ENCODE measurements around the gene CABP7.
A peak's percentile ranks its signal among the peaks of the same experiment; 100 is the strongest.

CABP7 gene

GRCh38 chr22:29732883-29733282 lies 13.1 kb downstream of the CABP7 start:
- no peak overlapping the region for H3K23ac ChIP-seq (ENCODE audit: low read length in 2 of 2)
- H3K9me3 ChIP-seq (ENCODE audit: control insufficient read depth, low read length) = no peaks in the 10 kb centered on the region
- no peak overlapping the region for H3K9ac ChIP-seq (ENCODE audit: low read length)
- H2BK5ac ChIP-seq (ENCODE audit: low read depth, low read length, poor library complexity, severe bottlenecking) = no peak overlapping the region
- H3K18ac ChIP-seq (ENCODE audit: low read depth in 1 of 2, low read length in 2 of 2) = no peak overlapping the region
- H3K4ac ChIP-seq (ENCODE audit: low read depth in 1 of 2, low read length in 2 of 2) = no peak overlapping the region
- H3K14ac ChIP-seq (ENCODE audit: low read length in 2 of 2) = no peak overlapping the region
- no peak overlapping the region for H2AFZ ChIP-seq (ENCODE audit: low read depth, low read length)
- no peak for DNase-seq
- no peaks in the 10 kb centered on the region for H3K27me3 ChIP-seq (ENCODE audit: control insufficient read depth in 1 of 2, insufficient read depth in 1 of 2, low read length in 2 of 2)
- 88% methylated on average over 5 of the region's 6 CpGs for WGBS
- no peak overlapping the region for H3K27ac ChIP-seq (ENCODE audit: low read length, poor library complexity, severe bottlenecking)
- no peak overlapping the region for H2BK120ac ChIP-seq (ENCODE audit: low read depth, low read length)
- peaks cover 11% of the 10 kb centered on the region for H3K4me1 ChIP-seq (ENCODE audit: control insufficient read depth, insufficient read depth, low read depth, low read length)
- H2AK5ac ChIP-seq (ENCODE audit: low read length, severe bottlenecking) = no peak overlapping the region
- no peak overlapping the region for H4K8ac ChIP-seq (ENCODE audit: low read length)
- H3K79me1 ChIP-seq (replicated peaks; ENCODE audit: low read length, poor library complexity, severe bottlenecking) = no peaks in the 10 kb centered on the region
- no peak overlapping the region for H3K4me3 ChIP-seq (ENCODE audit: insufficient read depth in 1 of 2, low read depth in 1 of 2, low read length in 2 of 2)
- H2BK15ac ChIP-seq (ENCODE audit: low read depth, poor library complexity, severe bottlenecking) = no peak overlapping the region
- H2BK12ac ChIP-seq (ENCODE audit: low read length in 2 of 2) = no peak overlapping the region
- H4K91ac ChIP-seq (ENCODE audit: low read length) = no peak overlapping the region
- no peak overlapping the region for H3K4me2 ChIP-seq (ENCODE audit: low read length, poor library complexity, severe bottlenecking)
- peaks cover 4 to 55% of the 10 kb centered on the region in 2 experiments for H3K36me3 ChIP-seq (ENCODE audit: control insufficient read depth in 1 of 2, insufficient read depth in 2 of 2, low read depth in 1 of 2, low read length in 2 of 2)

GRCh38 chr22:29733362-29734201 lies 13.8 kb downstream of the CABP7 start:
- Histone ChIP-seq H3K4ac (ENCODE audit: low read depth in 1 of 2, low read length in 2 of 2) (no peak overlapping the region), H2BK5ac (ENCODE audit: low read depth, low read length, poor library complexity, severe bottlenecking) (no peak overlapping the region), H3K23ac (ENCODE audit: low read length in 2 of 2) (no peak overlapping the region), H3K36me3 (ENCODE audit: control insufficient read depth in 1 of 2, insufficient read depth in 2 of 2, low read depth in 1 of 2, low read length in 2 of 2) (peaks cover 4 to 61% of the 10 kb centered on the region in 2 experiments), H3K18ac (ENCODE audit: low read depth in 1 of 2, low read length in 2 of 2) (no peak overlapping the region), H3K14ac (ENCODE audit: low read length in 2 of 2) (no peak overlapping the region), H4K8ac (ENCODE audit: low read length) (no peak overlapping the region), H3K27ac (ENCODE audit: low read length, poor library complexity, severe bottlenecking) (no peak overlapping the region), H3K4me2 (ENCODE audit: low read length, poor library complexity, severe bottlenecking) (no peak overlapping the region), H3K27me3 (ENCODE audit: control insufficient read depth in 1 of 2, insufficient read depth in 1 of 2, low read length in 2 of 2) (no peaks in the 10 kb centered on the region), H3K79me1 (replicated peaks; ENCODE audit: low read length, poor library complexity, severe bottlenecking) (no peaks in the 10 kb centered on the region), H3K9me3 (ENCODE audit: control insufficient read depth, low read length) (no peaks in the 10 kb centered on the region), H2BK120ac (ENCODE audit: low read depth, low read length) (no peak overlapping the region), H3K4me3 (ENCODE audit: insufficient read depth in 1 of 2, low read depth in 1 of 2, low read length in 2 of 2) (no peak overlapping the region), H4K91ac (ENCODE audit: low read length) (no peak overlapping the region), H2BK15ac (ENCODE audit: low read depth, poor library complexity, severe bottlenecking) (no peak overlapping the region), H3K9ac (ENCODE audit: low read length) (no peak overlapping the region), H2AFZ (ENCODE audit: low read depth, low read length) (no peak overlapping the region), H3K4me1 (ENCODE audit: control insufficient read depth, insufficient read depth, low read depth, low read length) (peaks cover 13% of the 10 kb centered on the region), H2BK12ac (ENCODE audit: low read length in 2 of 2) (no peak overlapping the region), H2AK5ac (ENCODE audit: low read length, severe bottlenecking) (no peak overlapping the region)
- DNase-seq = peak; percentile 42
- 73% methylated on average over 19 of the region's 19 CpGs for WGBS

DNA sequence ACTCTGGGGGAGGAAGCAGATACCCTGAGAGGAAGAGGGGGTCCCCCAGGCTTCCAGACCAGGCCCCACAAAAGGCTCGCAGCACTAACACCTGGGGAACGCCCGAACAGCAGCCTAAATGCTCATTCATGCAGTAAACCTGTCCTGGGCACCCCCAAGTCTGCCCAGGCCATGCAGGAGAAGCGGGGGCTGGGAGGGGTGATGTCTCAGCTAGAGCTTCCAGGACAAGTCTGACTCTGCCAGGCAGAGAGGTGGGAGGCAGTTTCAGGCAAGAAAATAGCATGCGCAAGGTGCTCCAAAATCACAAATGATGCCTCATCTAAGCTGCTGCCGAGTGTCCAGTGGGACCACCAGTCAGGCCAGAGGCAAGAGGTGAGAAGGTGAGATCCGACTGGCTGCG lies 14.6 kb downstream of the CABP7 start:
- DNase-seq = no peak
- H2BK5ac ChIP-seq (ENCODE audit: low read depth, low read length, poor library complexity, severe bottlenecking) = no peak overlapping the region
- no peak overlapping the region for H3K27ac ChIP-seq (ENCODE audit: low read length, poor library complexity, severe bottlenecking)
- H2BK12ac ChIP-seq (ENCODE audit: low read length in 2 of 2) = no peak overlapping the region
- H3K14ac ChIP-seq (ENCODE audit: low read length in 2 of 2) = no peak overlapping the region
- H2BK120ac ChIP-seq (ENCODE audit: low read depth, low read length) = no peak overlapping the region
- H3K27me3 ChIP-seq (ENCODE audit: control insufficient read depth in 1 of 2, insufficient read depth in 1 of 2, low read length in 2 of 2) = no peaks in the 10 kb centered on the region
- H3K18ac ChIP-seq (ENCODE audit: low read depth in 1 of 2, low read length in 2 of 2) = no peak overlapping the region
- H3K9ac ChIP-seq (ENCODE audit: low read length) = no peak overlapping the region
- no peak overlapping the region for H3K4ac ChIP-seq (ENCODE audit: low read depth in 1 of 2, low read length in 2 of 2)
- no peak overlapping the region for H3K23ac ChIP-seq (ENCODE audit: low read length in 2 of 2)
- H3K4me3 ChIP-seq (ENCODE audit: insufficient read depth in 1 of 2, low read depth in 1 of 2, low read length in 2 of 2) = no peak overlapping the region
- no peaks in the 10 kb centered on the region for H3K79me1 ChIP-seq (replicated peaks; ENCODE audit: low read length, poor library complexity, severe bottlenecking)
- no peak overlapping the region for H2AFZ ChIP-seq (ENCODE audit: low read depth, low read length)
- no peak overlapping the region for H4K91ac ChIP-seq (ENCODE audit: low read length)
- peaks cover 8 to 60% of the 10 kb centered on the region in 2 experiments for H3K36me3 ChIP-seq (ENCODE audit: control insufficient read depth in 1 of 2, insufficient read depth in 2 of 2, low read depth in 1 of 2, low read length in 2 of 2)
- H3K4me1 ChIP-seq (ENCODE audit: control insufficient read depth, insufficient read depth, low read depth, low read length) = peaks cover 13% of the 10 kb centered on the region
- H3K4me2 ChIP-seq (ENCODE audit: low read length, poor library complexity, severe bottlenecking) = no peak overlapping the region
- H3K9me3 ChIP-seq (ENCODE audit: control insufficient read depth, low read length) = no peaks in the 10 kb centered on the region
- H2BK15ac ChIP-seq (ENCODE audit: low read depth, poor library complexity, severe bottlenecking) = no peak overlapping the region
- WGBS = 90% methylated on average over 8 of the region's 8 CpGs
- no peak overlapping the region for H2AK5ac ChIP-seq (ENCODE audit: low read length, severe bottlenecking)
- no peak overlapping the region for H4K8ac ChIP-seq (ENCODE audit: low read length)

- Histone ChIP-seq H2AK5ac (ENCODE audit: low read length, severe bottlenecking) (no peak overlapping the region), H2BK5ac (ENCODE audit: low read depth, low read length, poor library complexity, severe bottlenecking) (no peak overlapping the region), H3K4me2 (ENCODE audit: low read length, poor library complexity, severe bottlenecking) (no peak overlapping the region), H3K14ac (ENCODE audit: low read length in 2 of 2) (no peak overlapping the region), H3K27me3 (ENCODE audit: control insufficient read depth in 1 of 2, insufficient read depth in 1 of 2, low read length in 2 of 2) (no peaks in the 10 kb centered on the region), H4K91ac (ENCODE audit: low read length) (no peak overlapping the region), H3K27ac (ENCODE audit: low read length, poor library complexity, severe bottlenecking) (no peak overlapping the region), H2BK15ac (ENCODE audit: low read depth, poor library complexity, severe bottlenecking) (no peak overlapping the region), H3K4me1 (ENCODE audit: control insufficient read depth, insufficient read depth, low read depth, low read length) (peaks cover 13% of the 10 kb centered on the region), H3K23ac (ENCODE audit: low read length in 2 of 2) (no peak overlapping the region), H3K9me3 (ENCODE audit: control insufficient read depth, low read length) (no peaks in the 10 kb centered on the region), H3K36me3 (ENCODE audit: control insufficient read depth in 1 of 2, insufficient read depth in 2 of 2, low read depth in 1 of 2, low read length in 2 of 2) (peaks cover 9 to 61% of the 10 kb centered on the region in 2 experiments), H4K8ac (ENCODE audit: low read length) (no peak overlapping the region), H2BK12ac (ENCODE audit: low read length in 2 of 2) (no peak overlapping the region), H3K4me3 (ENCODE audit: insufficient read depth in 1 of 2, low read depth in 1 of 2, low read length in 2 of 2) (no peak overlapping the region), H3K4ac (ENCODE audit: low read depth in 1 of 2, low read length in 2 of 2) (no peak overlapping the region), H2BK120ac (ENCODE audit: low read depth, low read length) (no peak overlapping the region), H3K9ac (ENCODE audit: low read length) (no peak overlapping the region), H3K79me1 (replicated peaks; ENCODE audit: low read length, poor library complexity, severe bottlenecking) (no peaks in the 10 kb centered on the region), H2AFZ (ENCODE audit: low read depth, low read length) (no peak overlapping the region), H3K18ac (ENCODE audit: low read depth in 1 of 2, low read length in 2 of 2) (no peak overlapping the region)
- DNase-seq = no peak
- WGBS = 72% methylated on average over 9 of the region's 9 CpGs
These were observed 15.0 kb downstream of the CABP7 start for GRCh38 chr22:29734838-29735237.

Measured in mesenchymal stem cell (in vitro differentiated cells and primary cell).